ENCODE results near the gene DDX19B.

DDX19B gene

GRCh38 chr16:70375636-70376611 is 76.9 kb downstream of the DDX19B start:
- Histone ChIP-seq H3K4me3 (replicated peaks; ENCODE audit: insufficient read depth, low read length) (no peak overlapping the region), H3K27me3 (ENCODE audit: insufficient read depth, poor library complexity, severe bottlenecking) (no peaks in the 10 kb centered on the region), H3K27ac (replicated peaks) (no peak overlapping the region)
- TF ChIP-seq CTCF (IDR thresholded peaks at IDR 0.05; ENCODE audit: insufficient read depth, low read length) (no peak), POLR2AphosphoS5 (IDR thresholded peaks at IDR 0.05; ENCODE audit: low read depth) (peak; percentile 45; the same call in 1 of the 2 replicates)
- no peak for DNase-seq (ENCODE audit: low read depth in 1 of 2, low spot score in 1 of 2)

- Histone ChIP-seq H3K27me3 (ENCODE audit: insufficient read depth, poor library complexity, severe bottlenecking) (no peaks in the 10 kb centered on the region), H3K27ac (replicated peaks) (no peak overlapping the region), H3K4me3 (replicated peaks; ENCODE audit: insufficient read depth, low read length) (no peak overlapping the region)
- DNase-seq (ENCODE audit: low read depth in 1 of 2, low spot score in 1 of 2), result no peak
- TF ChIP-seq SPI1 (IDR thresholded peaks at IDR 0.05; ENCODE audit: borderline replicate concordance, low read depth), result no peak
- no peak for TF ChIP-seq CTCF (IDR thresholded peaks at IDR 0.05; ENCODE audit: insufficient read depth, low read length)
- no peak for TF ChIP-seq GABPA (IDR thresholded peaks at IDR 0.05; ENCODE audit: low read depth)
- TF ChIP-seq POLR2AphosphoS5 (IDR thresholded peaks at IDR 0.05; ENCODE audit: low read depth), result no peak
- no peak for TF ChIP-seq REST (IDR thresholded peaks at IDR 0.05; ENCODE audit: insufficient replicate concordance, low read depth)
Observed at GRCh38 chr16:70377782-70378181, 78.8 kb downstream of the DDX19B start.

- TF ChIP-seq POLR2AphosphoS5 (IDR thresholded peaks at IDR 0.05; ENCODE audit: low read depth), result no peak
- no peak for TF ChIP-seq GABPA (IDR thresholded peaks at IDR 0.05; ENCODE audit: low read depth)
- Histone ChIP-seq H3K27me3 (ENCODE audit: insufficient read depth, poor library complexity, severe bottlenecking) (no peaks in the 10 kb centered on the region), H3K4me3 (replicated peaks; ENCODE audit: insufficient read depth, low read length) (no peak overlapping the region), H3K27ac (replicated peaks) (no peak overlapping the region)
- no peak for DNase-seq (ENCODE audit: low read depth in 1 of 2, low spot score in 1 of 2)
Observed at GRCh38 chr16:70378869-70379493, 80.0 kb downstream of the DDX19B start.

GRCh38 chr16:70380248-70380918 is 81.4 kb downstream of the DDX19B start:
- peak overlapping the region; percentile 84 for H3K4me3 ChIP-seq (replicated peaks; ENCODE audit: insufficient read depth, low read length)
- no peaks in the 10 kb centered on the region for H3K27me3 ChIP-seq (ENCODE audit: insufficient read depth, poor library complexity, severe bottlenecking)
- peak overlapping the region; percentile 91 for H3K27ac ChIP-seq (replicated peaks)
- TF ChIP-seq SPI1 (IDR thresholded peaks at IDR 0.05; ENCODE audit: borderline replicate concordance, low read depth) (no peak), POLR2AphosphoS5 (IDR thresholded peaks at IDR 0.05; ENCODE audit: low read depth) (peak; percentile 64; the same call in 1 of the 2 replicates), CTCF (IDR thresholded peaks at IDR 0.05; ENCODE audit: insufficient read depth, low read length) (no peak)
- peak; percentile 17 to 76 for DNase-seq (ENCODE audit: low read depth in 1 of 2, low spot score in 1 of 2)
